Tibial nerve (tissue), 4 donors: ENCODE data around the gene LIN7C.

ENCODE experiments used
- CTCF ChIP-seq, 5 experiments: fragments of 200-600 bp in 3 of 5; fragments of 450-650 bp in 2 of 5; sonication (generic) in 3 of 5; IDR thresholded peaks; one replicate each; pipeline ENCODE4 v1.5.1; 2016 to 2019; ENCODE audit warnings: antibody characterized with exemption in 5 of 5, mild to moderate bottlenecking in 3 of 5, moderate library complexity in 2 of 5
- EP300 ChIP-seq, 2 donors: sonication (generic); formaldehyde crosslinking; IDR thresholded peaks; one replicate each; pipeline ENCODE4 v1.6.1; 2017; ENCODE audit warnings: antibody characterized with exemption in 2 of 2, mild to moderate bottlenecking in 1 of 2
- POLR2A ChIP-seq, 2 donors: fragments of 450-650 bp; IDR thresholded peaks; one replicate each; pipeline ENCODE4 v1.6.1; 2017; ENCODE audit warnings: antibody characterized with exemption in 2 of 2, mild to moderate bottlenecking in 2 of 2, moderate library complexity in 2 of 2

DNA sequence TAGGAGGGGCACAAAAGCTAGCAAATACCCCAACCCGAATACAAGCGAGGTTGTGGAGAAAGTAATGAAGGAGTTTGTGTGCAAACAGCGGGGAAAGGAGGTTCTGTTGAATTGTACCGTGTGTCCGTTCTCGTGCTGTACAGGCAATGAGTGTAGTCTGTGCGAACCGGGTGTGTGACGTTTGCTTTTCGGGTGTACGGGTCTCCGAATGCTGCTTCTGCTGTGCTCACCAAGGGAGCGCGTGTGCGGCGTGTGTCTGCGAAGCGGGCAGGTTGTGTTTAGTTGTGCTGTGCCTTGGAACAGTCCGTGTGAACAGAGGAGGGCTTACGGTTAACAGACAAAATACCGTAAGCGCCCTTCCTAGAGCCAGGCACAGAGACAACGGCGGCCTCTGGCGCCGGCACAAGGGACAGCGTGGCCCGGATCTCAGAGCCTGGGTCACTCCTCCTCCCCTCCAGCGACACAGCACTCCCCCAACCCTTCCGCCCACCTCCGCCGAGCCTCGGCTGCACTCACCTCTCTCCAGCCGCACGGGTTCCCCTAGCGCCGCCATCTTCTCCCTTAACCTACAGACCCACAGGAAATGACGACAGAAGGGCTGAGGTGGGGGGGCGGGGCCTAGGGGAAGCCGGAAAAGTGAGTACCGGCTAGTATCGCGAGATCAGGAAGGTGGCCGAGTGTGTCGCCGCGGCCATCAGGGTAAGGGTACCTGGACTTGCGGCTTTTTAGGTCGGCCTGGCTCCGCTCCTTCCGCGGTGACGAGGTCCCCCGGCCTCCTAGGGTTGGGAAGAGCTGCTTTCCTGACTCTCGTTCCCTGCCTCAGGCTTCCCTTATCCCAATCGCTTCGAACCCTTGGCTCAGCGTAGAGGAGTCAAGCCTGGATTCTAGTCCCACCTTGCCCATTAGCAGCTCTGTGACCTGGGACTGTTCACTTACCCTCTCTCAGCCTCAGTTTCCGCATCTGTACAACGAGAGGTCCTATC is at the start of gene LIN7C:
- peak in 2 of 5 experiments; percentile 14 to 26 for TF ChIP-seq CTCF (IDR thresholded peaks at IDR 0.05)
- peak; percentile 62 to 97 for TF ChIP-seq EP300 (IDR thresholded peaks at IDR 0.05)
- TF ChIP-seq POLR2A (IDR thresholded peaks at IDR 0.05) = peak; percentile 81 to 94
